Ishikawa (cell line): ENCODE measurements around the gene PDE1A.

Experiments used
- CEBPB ChIP-seq: IDR thresholded peaks from 2 replicates; pipeline ENCODE4 v1.6.1; 2012
- CREB1 ChIP-seq: IDR thresholded peaks from 2 replicates; pipeline ENCODE4 v1.6.1; 2012; ENCODE audit warnings: low read depth
- EGR1 ChIP-seq: IDR thresholded peaks from 2 replicates; pipeline ENCODE4 v1.6.1; 2012
- EP300 ChIP-seq: IDR thresholded peaks from 2 replicates; pipeline ENCODE4 v1.6.1; 2012; ENCODE audit warnings: borderline replicate concordance
- FOXM1 ChIP-seq: IDR thresholded peaks from 2 replicates; pipeline ENCODE4 v1.6.1; 2012; ENCODE audit warnings: low read depth, borderline replicate concordance
- MAX ChIP-seq: IDR thresholded peaks from 2 replicates; pipeline ENCODE4 v1.6.1; 2012
- NFIC ChIP-seq: IDR thresholded peaks from 2 replicates; pipeline ENCODE4 v1.6.1; 2012
- RAD21 ChIP-seq: IDR thresholded peaks from 2 replicates; pipeline ENCODE4 v1.6.1; 2012; ENCODE audit warnings: low read depth
- REST ChIP-seq: IDR thresholded peaks from 2 replicates; pipeline ENCODE4 v1.6.1; 2012; ENCODE audit warnings: low read depth, mild to moderate bottlenecking
- TAF1 ChIP-seq: IDR thresholded peaks from 2 replicates; pipeline ENCODE4 v1.6.1; 2012; ENCODE audit warnings: low read depth, mild to moderate bottlenecking
- TCF12 ChIP-seq: IDR thresholded peaks from 2 replicates; pipeline ENCODE4 v1.6.1; 2012; ENCODE audit warnings: low read depth
- TEAD4 ChIP-seq: IDR thresholded peaks from 2 replicates; pipeline ENCODE4 v1.6.1; 2012
- USF1 ChIP-seq: IDR thresholded peaks from 2 replicates; pipeline ENCODE4 v1.6.1; 2012
- YY1 ChIP-seq: IDR thresholded peaks from 2 replicates; pipeline ENCODE4 v1.6.1; 2012; ENCODE audit warnings: low read depth
- ZBTB7A ChIP-seq: IDR thresholded peaks from 2 replicates; pipeline ENCODE4 v1.6.1; 2012; ENCODE audit warnings: low read depth

The PDE1A gene

GRCh38 chr2:182359990-182360662 is 66.7 kb downstream of the PDE1A start:
- TF ChIP-seq CREB1 (no peak), MAX (no peak), TCF12 (no peak), NFIC (no peak), EGR1 (no peak), ZBTB7A (no peak), TEAD4 (no peak)

GRCh38 chr2:182359027-182359989 is 67.5 kb downstream of the PDE1A start:
- no peak for TF ChIP-seq MAX
- TF ChIP-seq TAF1: no peak
- no peak for TF ChIP-seq EGR1
- TF ChIP-seq CREB1: no peak
- TF ChIP-seq NFIC: no peak
- no peak for TF ChIP-seq USF1
- TF ChIP-seq YY1: no peak
- no peak for TF ChIP-seq RAD21

- no peak for TF ChIP-seq USF1
- TF ChIP-seq ZBTB7A: no peak
- no peak for TF ChIP-seq REST
- no peak for TF ChIP-seq FOXM1
- TF ChIP-seq TCF12: no peak
- no peak for TF ChIP-seq EGR1
- no peak for TF ChIP-seq MAX
- no peak for TF ChIP-seq NFIC
- TF ChIP-seq TAF1: no peak
- TF ChIP-seq RAD21: no peak
- no peak for TF ChIP-seq YY1
- no peak for TF ChIP-seq EP300
- no peak for TF ChIP-seq TEAD4
- no peak for TF ChIP-seq CEBPB
- TF ChIP-seq CREB1: no peak
These were observed 68.2 kb downstream of the PDE1A start for GRCh38 chr2:182358601-182359000.

GRCh38 chr2:182355815-182356214 is 71.0 kb downstream of the PDE1A start:
- no peak for TF ChIP-seq CREB1
- no peak for TF ChIP-seq EGR1
- TF ChIP-seq RAD21: no peak
- no peak for TF ChIP-seq NFIC
- no peak for TF ChIP-seq ZBTB7A
- no peak for TF ChIP-seq EP300
- no peak for TF ChIP-seq USF1
- TF ChIP-seq FOXM1: no peak
- TF ChIP-seq MAX: no peak
- TF ChIP-seq TAF1: no peak
- no peak for TF ChIP-seq TEAD4
- no peak for TF ChIP-seq TCF12
- TF ChIP-seq YY1: no peak
- no peak for TF ChIP-seq CEBPB
- no peak for TF ChIP-seq REST

- TF ChIP-seq EGR1: no peak
- TF ChIP-seq MAX: no peak
- TF ChIP-seq RAD21: no peak
- TF ChIP-seq YY1: no peak
- TF ChIP-seq REST: no peak
- TF ChIP-seq NFIC: no peak
- no peak for TF ChIP-seq EP300
These were observed 75.4 kb downstream of the PDE1A start for GRCh38 chr2:182351427-182351826.
